Omental fat pad (tissue), 4 donors: ENCODE results near the gene C12orf50. TPM values are rescaled to one million over a fixed set of nuclear protein-coding genes. Genes with fewer than 3 reads are reported as not detected.

Source experiments
- ATAC-seq: fragments of 150-250 bp; one replicate; pipeline ENCODE4 v1.9.1; 2016; ENCODE audit warnings: mild to moderate bottlenecking, moderate library complexity; ENCODE audit not compliant: low FRiP score
- DNase-seq: peaks from one replicate; pipeline ENCODE4 v3.0.0-alpha.2; 2019; ENCODE audit warnings: low spot score
- CTCF ChIP-seq, 3 donors: fragments of 450-650 bp; IDR thresholded peaks; one replicate each; pipeline ENCODE4 v1.5.1; 2016 to 2017; ENCODE audit warnings: antibody characterized with exemption in 3 of 3, mild to moderate bottlenecking in 3 of 3, moderate library complexity in 2 of 3
- total RNA-seq, 4 donors: library from RNA; depleted of rRNA; stranded (reverse); fragments of >200 nt; gene quantifications; one replicate each; pipeline ENCODE4 v1.1.0, GENCODE V29; 2016

C12orf50 gene
- total RNA-seq, 4 donors from 2014 or later: 0.65 TPM; not detected in 3

GRCh38 chr12:87991483-87991882 is 37.7 kb downstream of the C12orf50 start:
- DNase-seq: no peak
- no peak for TF ChIP-seq CTCF (IDR thresholded peaks at IDR 0.05)
- no peak for ATAC-seq

- DNase-seq (no peak), ATAC-seq (no peak)
- no peak for TF ChIP-seq CTCF (IDR thresholded peaks at IDR 0.05)
These were observed 40.7 kb downstream of the C12orf50 start for GRCh38 chr12:87988534-87988933.

GRCh38 chr12:87985069-87985675 is 44.0 kb downstream of the C12orf50 start:
- ATAC-seq: no peak
- no peak for DNase-seq
- TF ChIP-seq CTCF (IDR thresholded peaks at IDR 0.05): no peak

- TF ChIP-seq CTCF (IDR thresholded peaks at IDR 0.05): no peak
- DNase-seq: no peak
- ATAC-seq: no peak
These were observed 47.0 kb downstream of the C12orf50 start for GRCh38 chr12:87982208-87982607.

GRCh38 chr12:87981495-87981894 is 47.7 kb downstream of the C12orf50 start:
- TF ChIP-seq CTCF (IDR thresholded peaks at IDR 0.05): no peak
- DNase-seq (no peak), ATAC-seq (no peak)

GRCh38 chr12:87975879-87976278 is 53.3 kb downstream of the C12orf50 start:
- no peak for TF ChIP-seq CTCF (IDR thresholded peaks at IDR 0.05)
- DNase-seq: no peak
- ATAC-seq: no peak

- DNase-seq: no peak
- ATAC-seq: no peak
- no peak for TF ChIP-seq CTCF (IDR thresholded peaks at IDR 0.05)
These were observed 61.3 kb downstream of the C12orf50 start for GRCh38 chr12:87967871-87968270.
